ENCODE measurements around the gene KCNF1. TPM values are rescaled to one million over a fixed set of nuclear protein-coding genes. Genes with fewer than 3 reads are reported as not detected.

KCNF1 gene
- total RNA-seq, 1 donor from 2014 or later: 8.4 TPM

- H3K4me1 Mint-ChIP-seq (ENCODE audit: unreplicated experiment): no peaks in the 10 kb centered on the region
- no peak overlapping the region for H3K4me3 Mint-ChIP-seq (ENCODE audit: unreplicated experiment)
- H3K9me3 Mint-ChIP-seq (ENCODE audit: unreplicated experiment): no peaks in the 10 kb centered on the region
- no peaks in the 10 kb centered on the region for H3K27me3 Mint-ChIP-seq (ENCODE audit: unreplicated experiment)
- H3K36me3 Mint-ChIP-seq (ENCODE audit: low read depth, unreplicated experiment): no peaks in the 10 kb centered on the region
- no peak for TF ChIP-seq CTCF (IDR thresholded peaks at IDR 0.05; ENCODE audit: unreplicated experiment)
- H3K27ac Mint-ChIP-seq (ENCODE audit: unreplicated experiment): no peak overlapping the region
- DNase-seq (ENCODE audit: low spot score): no peak
These were observed 10.4 kb upstream of the KCNF1 start for GRCh38 chr2:10901160-10901939.

- DNase-seq (ENCODE audit: low spot score): no peak
- Mint-ChIP-seq H3K4me1 (ENCODE audit: unreplicated experiment) (no peaks in the 10 kb centered on the region), H3K27ac (ENCODE audit: unreplicated experiment) (no peak overlapping the region), H3K9me3 (ENCODE audit: unreplicated experiment) (no peaks in the 10 kb centered on the region), H3K27me3 (ENCODE audit: unreplicated experiment) (peaks cover 5% of the 10 kb centered on the region), H3K4me3 (ENCODE audit: unreplicated experiment) (no peak overlapping the region), H3K36me3 (ENCODE audit: low read depth, unreplicated experiment) (no peaks in the 10 kb centered on the region)
- no peak for TF ChIP-seq CTCF (IDR thresholded peaks at IDR 0.05; ENCODE audit: unreplicated experiment)
These were observed 7.9 kb upstream of the KCNF1 start for GRCh38 chr2:10903861-10904210.

- H3K27ac Mint-ChIP-seq (ENCODE audit: unreplicated experiment): no peak overlapping the region
- H3K4me3 Mint-ChIP-seq (ENCODE audit: unreplicated experiment): no peak overlapping the region
- H3K36me3 Mint-ChIP-seq (ENCODE audit: low read depth, unreplicated experiment): no peaks in the 10 kb centered on the region
- no peak for DNase-seq (ENCODE audit: low spot score)
- peaks cover 8% of the 10 kb centered on the region for H3K27me3 Mint-ChIP-seq (ENCODE audit: unreplicated experiment)
- H3K4me1 Mint-ChIP-seq (ENCODE audit: unreplicated experiment): peaks cover 1% of the 10 kb centered on the region
- no peaks in the 10 kb centered on the region for H3K9me3 Mint-ChIP-seq (ENCODE audit: unreplicated experiment)
- TF ChIP-seq CTCF (IDR thresholded peaks at IDR 0.05; ENCODE audit: unreplicated experiment): no peak
These were observed 7.3 kb upstream of the KCNF1 start for GRCh38 chr2:10904455-10904854.

- Mint-ChIP-seq H3K9me3 (ENCODE audit: unreplicated experiment) (no peaks in the 10 kb centered on the region), H3K4me3 (ENCODE audit: unreplicated experiment) (no peak overlapping the region), H3K27ac (ENCODE audit: unreplicated experiment) (no peak overlapping the region), H3K4me1 (ENCODE audit: unreplicated experiment) (peaks cover 6% of the 10 kb centered on the region), H3K27me3 (ENCODE audit: unreplicated experiment) (peaks cover 8% of the 10 kb centered on the region), H3K36me3 (ENCODE audit: low read depth, unreplicated experiment) (no peaks in the 10 kb centered on the region)
- no peak for TF ChIP-seq CTCF (IDR thresholded peaks at IDR 0.05; ENCODE audit: unreplicated experiment)
- no peak for DNase-seq (ENCODE audit: low spot score)
These were observed 6.5 kb upstream of the KCNF1 start for GRCh38 chr2:10905006-10905861.

- TF ChIP-seq CTCF (IDR thresholded peaks at IDR 0.05; ENCODE audit: unreplicated experiment): no peak
- Mint-ChIP-seq H3K4me1 (ENCODE audit: unreplicated experiment) (peaks cover 9% of the 10 kb centered on the region), H3K9me3 (ENCODE audit: unreplicated experiment) (no peaks in the 10 kb centered on the region), H3K4me3 (ENCODE audit: unreplicated experiment) (no peak overlapping the region), H3K36me3 (ENCODE audit: low read depth, unreplicated experiment) (peaks cover 3% of the 10 kb centered on the region), H3K27ac (ENCODE audit: unreplicated experiment) (no peak overlapping the region), H3K27me3 (ENCODE audit: unreplicated experiment) (peaks cover 10% of the 10 kb centered on the region)
- no peak for DNase-seq (ENCODE audit: low spot score)
These were observed 5.9 kb upstream of the KCNF1 start for GRCh38 chr2:10905862-10906143.

Measured in endothelial cell (in vitro differentiated cells).